ENCODE measurements around the gene ME3. TPM values are rescaled to one million over a fixed set of nuclear protein-coding genes. Genes with fewer than 3 reads are reported as not detected.
A peak's percentile ranks its signal among the peaks of the same experiment; 100 is the strongest.

ME3 gene
- total RNA-seq, 1 donor from 2014 or later, result 49.6 TPM

DNA sequence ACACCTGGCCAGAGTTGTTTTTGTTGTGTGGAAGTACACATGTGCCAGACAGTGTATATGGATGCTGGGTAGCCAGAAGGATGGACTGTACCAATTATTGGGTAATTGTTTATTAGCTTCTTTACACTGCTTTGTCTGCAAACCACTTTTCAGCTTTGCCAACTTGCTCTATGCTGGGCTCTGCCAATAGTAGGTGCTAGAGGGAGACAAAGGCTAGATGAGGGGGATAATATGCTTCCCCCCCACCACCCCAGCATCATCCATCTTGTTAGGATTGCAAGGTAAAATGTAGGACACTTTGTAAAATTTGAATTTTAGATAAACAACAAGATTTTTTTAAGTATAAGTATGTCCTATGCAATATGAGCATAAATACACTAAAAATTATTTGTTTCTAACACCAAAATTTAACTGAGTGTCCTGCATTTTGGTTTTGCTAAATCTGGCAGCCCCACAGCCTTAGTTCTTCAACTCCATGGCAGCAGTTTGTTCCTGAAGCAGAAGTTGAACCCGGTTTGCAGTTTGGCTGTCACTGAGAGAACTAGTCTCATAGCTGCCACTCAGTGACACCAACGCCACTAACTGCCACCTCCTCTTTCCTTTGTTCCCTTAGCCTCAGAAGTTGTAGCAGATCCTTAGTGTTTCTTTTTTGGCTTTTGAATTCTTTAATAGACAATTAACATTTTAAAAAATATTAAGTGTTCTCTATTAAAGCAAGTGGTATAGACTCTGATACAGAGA lies 219.0 kb downstream of the ME3 start:
- H3K4me2 ChIP-seq, result no peak overlapping the region
- TF ChIP-seq EZH2phosphoT487 (IDR thresholded peaks at IDR 0.05) (no peak), EZH2 (IDR thresholded peaks at IDR 0.05) (no peak)
- TF ChIP-seq, protein P1, sequence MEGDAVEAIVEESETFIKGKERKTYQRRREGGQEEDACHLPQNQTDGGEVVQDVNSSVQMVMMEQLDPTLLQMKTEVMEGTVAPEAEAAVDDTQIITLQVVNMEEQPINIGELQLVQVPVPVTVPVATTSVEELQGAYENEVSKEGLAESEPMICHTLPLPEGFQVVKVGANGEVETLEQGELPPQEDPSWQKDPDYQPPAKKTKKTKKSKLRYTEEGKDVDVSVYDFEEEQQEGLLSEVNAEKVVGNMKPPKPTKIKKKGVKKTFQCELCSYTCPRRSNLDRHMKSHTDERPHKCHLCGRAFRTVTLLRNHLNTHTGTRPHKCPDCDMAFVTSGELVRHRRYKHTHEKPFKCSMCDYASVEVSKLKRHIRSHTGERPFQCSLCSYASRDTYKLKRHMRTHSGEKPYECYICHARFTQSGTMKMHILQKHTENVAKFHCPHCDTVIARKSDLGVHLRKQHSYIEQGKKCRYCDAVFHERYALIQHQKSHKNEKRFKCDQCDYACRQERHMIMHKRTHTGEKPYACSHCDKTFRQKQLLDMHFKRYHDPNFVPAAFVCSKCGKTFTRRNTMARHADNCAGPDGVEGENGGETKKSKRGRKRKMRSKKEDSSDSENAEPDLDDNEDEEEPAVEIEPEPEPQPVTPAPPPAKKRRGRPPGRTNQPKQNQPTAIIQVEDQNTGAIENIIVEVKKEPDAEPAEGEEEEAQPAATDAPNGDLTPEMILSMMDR (IDR thresholded peaks at IDR 0.05), result peak; percentile 25
- H3K9me3 Mint-ChIP-seq, result no peaks in the 10 kb centered on the region
- peaks cover 11% of the 10 kb centered on the region for H3K4me1 Mint-ChIP-seq
- no peaks in the 10 kb centered on the region for H3K9me3 ChIP-seq (ENCODE audit: low read depth)
- no peak overlapping the region for H3K4me3 Mint-ChIP-seq
- H3K27ac Mint-ChIP-seq, result no peak overlapping the region
- H3K4me1 ChIP-seq, result peaks cover 14% of the 10 kb centered on the region
- H3K27ac ChIP-seq, result no peak overlapping the region
- H3K79me2 ChIP-seq (ENCODE audit: low read depth), result no peaks in the 10 kb centered on the region
- H2AFZ ChIP-seq (replicated peaks), result no peak overlapping the region
- H3K36me3 Mint-ChIP-seq, result no peaks in the 10 kb centered on the region
- no peak for DNase-seq (ENCODE audit: low spot score)
- H4K20me1 ChIP-seq (ENCODE audit: low read depth), result no peaks in the 10 kb centered on the region
- no peaks in the 10 kb centered on the region for H3F3A ChIP-seq (ENCODE audit: low read depth)
- H3K27me3 ChIP-seq, result no peaks in the 10 kb centered on the region
- no peak overlapping the region for H3K4me3 ChIP-seq
- peaks cover 4% of the 10 kb centered on the region for H3K27me3 Mint-ChIP-seq (ENCODE audit: insufficient read depth, low read depth)
- H3K36me3 ChIP-seq, result no peaks in the 10 kb centered on the region
- H3K9ac ChIP-seq, result no peak overlapping the region

DNA sequence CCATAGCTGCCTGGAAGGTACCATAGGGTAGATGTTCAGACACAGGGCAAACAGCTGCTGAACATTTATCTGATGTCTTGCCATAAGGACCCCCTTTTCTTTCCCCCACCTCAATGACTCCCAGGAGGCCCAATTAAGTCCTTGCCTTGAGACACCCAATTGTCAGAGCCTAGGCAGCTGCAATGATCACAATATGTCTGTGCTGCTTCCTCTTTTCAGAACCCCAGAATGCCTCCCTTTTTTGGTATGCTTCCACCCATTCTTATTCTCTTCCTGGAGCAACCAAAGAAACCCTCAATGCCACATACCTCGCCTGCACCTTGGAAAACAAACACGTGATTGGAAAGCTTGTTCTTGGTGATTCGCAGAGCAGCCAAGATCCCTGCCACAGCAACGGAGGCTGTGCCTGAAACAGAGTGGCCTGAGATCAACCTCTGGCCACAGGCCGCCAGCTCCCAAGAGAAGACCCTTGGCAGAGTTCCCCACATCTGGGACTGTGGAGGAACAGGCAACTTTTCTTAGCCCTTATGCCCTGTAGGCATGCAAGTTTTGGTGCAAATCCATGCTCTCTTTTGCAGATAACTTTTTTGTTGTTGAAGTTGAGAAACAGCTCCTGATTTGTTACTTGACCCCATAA lies 222.3 kb downstream of the ME3 start:
- H3K27ac ChIP-seq, result no peak overlapping the region
- TF ChIP-seq, protein P1 (IDR thresholded peaks at IDR 0.05), result no peak
- TF ChIP-seq EZH2phosphoT487 (IDR thresholded peaks at IDR 0.05) (no peak), EZH2 (IDR thresholded peaks at IDR 0.05) (no peak)
- H3K27me3 Mint-ChIP-seq (ENCODE audit: insufficient read depth, low read depth), result no peaks in the 10 kb centered on the region
- H3K36me3 ChIP-seq, result no peaks in the 10 kb centered on the region
- no peak overlapping the region for H3K9ac ChIP-seq
- H3K4me1 ChIP-seq, result no peaks in the 10 kb centered on the region
- no peaks in the 10 kb centered on the region for H3F3A ChIP-seq (ENCODE audit: low read depth)
- no peaks in the 10 kb centered on the region for H4K20me1 ChIP-seq (ENCODE audit: low read depth)
- H3K4me3 Mint-ChIP-seq, result no peak overlapping the region
- no peak overlapping the region for H3K4me2 ChIP-seq
- no peaks in the 10 kb centered on the region for H3K27me3 ChIP-seq
- no peaks in the 10 kb centered on the region for H3K79me2 ChIP-seq (ENCODE audit: low read depth)
- no peaks in the 10 kb centered on the region for H3K9me3 ChIP-seq (ENCODE audit: low read depth)
- H3K36me3 Mint-ChIP-seq, result no peaks in the 10 kb centered on the region
- no peak overlapping the region for H2AFZ ChIP-seq (replicated peaks)
- H3K4me1 Mint-ChIP-seq, result no peaks in the 10 kb centered on the region
- H3K9me3 Mint-ChIP-seq, result no peaks in the 10 kb centered on the region
- no peak for DNase-seq (ENCODE audit: low spot score)
- H3K27ac Mint-ChIP-seq, result no peak overlapping the region
- no peak overlapping the region for H3K4me3 ChIP-seq

DNA sequence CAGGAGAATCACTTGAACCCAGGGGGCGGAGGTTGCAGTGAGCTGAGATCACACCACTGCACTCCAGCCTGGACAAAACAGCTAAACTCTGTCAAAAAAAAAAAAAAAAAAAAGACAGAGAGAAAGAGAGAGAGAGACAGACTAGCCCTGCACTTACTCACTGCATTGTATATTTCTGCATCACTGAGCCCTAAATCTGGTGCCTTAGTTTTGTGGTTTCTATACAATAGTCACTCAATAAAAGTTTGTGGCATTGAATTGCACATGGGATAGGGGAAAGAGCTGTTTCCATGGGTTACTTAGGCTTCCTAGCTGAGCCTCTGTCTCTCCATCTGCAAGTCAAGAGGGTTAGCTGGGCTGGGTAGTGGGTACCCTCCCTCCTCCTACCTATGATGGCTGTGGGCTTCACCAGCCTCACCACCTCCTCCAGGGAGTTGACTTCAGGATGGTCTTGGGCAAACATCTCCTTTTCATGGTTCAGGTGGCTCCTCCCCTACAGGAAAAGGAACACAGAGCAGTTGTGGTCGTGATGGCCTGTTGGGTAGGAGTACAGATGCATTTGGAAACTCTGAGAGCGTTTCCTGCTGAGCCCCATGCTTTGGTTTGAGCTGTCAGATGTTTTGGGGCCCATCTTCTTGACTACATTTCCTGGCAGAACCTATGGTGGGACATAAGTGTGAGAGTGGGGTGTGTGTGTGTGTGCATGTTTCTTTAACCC lies 224.5 kb downstream of the ME3 start:
- Histone ChIP-seq H3K9me3 (ENCODE audit: low read depth) (no peaks in the 10 kb centered on the region), H3K27me3 (no peaks in the 10 kb centered on the region), H3K4me1 (no peaks in the 10 kb centered on the region), H4K20me1 (ENCODE audit: low read depth) (no peaks in the 10 kb centered on the region), H3K27ac (no peak overlapping the region), H3K9ac (no peak overlapping the region), H3K36me3 (no peaks in the 10 kb centered on the region), H3K4me2 (no peak overlapping the region), H3K79me2 (ENCODE audit: low read depth) (no peaks in the 10 kb centered on the region), H3F3A (ENCODE audit: low read depth) (no peaks in the 10 kb centered on the region), H2AFZ (replicated peaks) (no peak overlapping the region), H3K4me3 (no peak overlapping the region)
- Mint-ChIP-seq H3K36me3 (no peaks in the 10 kb centered on the region), H3K27me3 (ENCODE audit: insufficient read depth, low read depth) (peaks cover 2% of the 10 kb centered on the region), H3K9me3 (no peaks in the 10 kb centered on the region), H3K4me3 (no peak overlapping the region), H3K27ac (no peak overlapping the region), H3K4me1 (no peaks in the 10 kb centered on the region)
- DNase-seq (ENCODE audit: low spot score), result no peak
- TF ChIP-seq, protein P1 (IDR thresholded peaks at IDR 0.05), result no peak
- TF ChIP-seq EZH2phosphoT487 (IDR thresholded peaks at IDR 0.05) (no peak), EZH2 (IDR thresholded peaks at IDR 0.05) (no peak)

All from neural progenitor cell (in vitro differentiated cells).